Osteoblast (primary cell): Measurements from ENCODE around the gene TMEM39B. TPM values are rescaled to one million over a fixed set of nuclear protein-coding genes. Genes with fewer than 3 reads are reported as not detected.
A peak's percentile ranks its signal among the peaks of the same experiment; 100 is the strongest.

ENCODE experiments used
- DNase-seq: peaks from one replicate; pipeline ENCODE4 v3.0.0; 2011; ENCODE audit warnings: low spot score, mixed read lengths; ENCODE audit not compliant: insufficient read length; ENCODE audit errors: missing footprints
- H2AFZ ChIP-seq: 2 replicates; pipeline ENCODE4 v1.6.0; 2011; ENCODE audit warnings: mild to moderate bottlenecking, low read length
- H3K27ac ChIP-seq: 2 replicates; pipeline ENCODE4 v1.5.1; 2011; ENCODE audit warnings: mild to moderate bottlenecking, low read depth, low read length, moderate library complexity
- H3K27me3 ChIP-seq: 2 replicates; pipeline ENCODE4 v1.6.0; 2012; ENCODE audit warnings: mild to moderate bottlenecking, control low read depth, inconsistent platforms, low read length, moderate library complexity; ENCODE audit not compliant: insufficient read depth
- H3K36me3 ChIP-seq: 2 replicates; pipeline ENCODE4 v1.5.1; 2011; ENCODE audit warnings: mild to moderate bottlenecking, low read length, control low read depth, moderate library complexity; ENCODE audit not compliant: insufficient read depth
- H3K4me1 ChIP-seq: 2 replicates; pipeline ENCODE4 v1.5.1; 2011; ENCODE audit warnings: mild to moderate bottlenecking, low read length, control low read depth, moderate library complexity; ENCODE audit not compliant: insufficient read depth
- H3K4me2 ChIP-seq: 2 replicates; pipeline ENCODE4 v1.6.0; 2011; ENCODE audit warnings: mild to moderate bottlenecking, low read length; ENCODE audit not compliant: insufficient read depth
- H3K4me3 ChIP-seq: fragments of 200-600 bp; sonication (generic); 3 replicates; pipeline ENCODE4 v1.5.1; 2012; ENCODE audit warnings: mild to moderate bottlenecking, low read length, inconsistent platforms; ENCODE audit not compliant: insufficient read depth
- H3K79me2 ChIP-seq: 2 replicates; pipeline ENCODE4 v1.6.0; 2012; ENCODE audit warnings: mild to moderate bottlenecking, low read length, control low read depth, inconsistent platforms; ENCODE audit not compliant: insufficient read depth
- H3K9me3 ChIP-seq: 2 replicates; pipeline ENCODE4 v1.5.1; 2011; ENCODE audit warnings: low read depth, low read length, control low read depth
- H4K20me1 ChIP-seq: 2 replicates; pipeline ENCODE4 v1.6.0; 2012; ENCODE audit warnings: mild to moderate bottlenecking, low read length, control low read depth; ENCODE audit not compliant: insufficient read depth
- total RNA-seq: library from RNA; depleted of rRNA; stranded (reverse); fragments of >200 nt; gene quantifications from 2 replicates; pipeline ENCODE4 v1.2.3, GENCODE V29; 2012
- TF ChIP-seq, protein P1 (sequence below): IDR thresholded peaks from 2 replicates; pipeline ENCODE4 v1.5.1; 2011; ENCODE audit warnings: mild to moderate bottlenecking, low read depth, low read length, moderate library complexity; ENCODE audit errors: extremely low read depth

Gene TMEM39B
- total RNA-seq, 1 donor, result 4.7 TPM

GRCh38 chr1:32071758-32072621 is 749 bp upstream of the TMEM39B start:
- TF ChIP-seq, protein P1, sequence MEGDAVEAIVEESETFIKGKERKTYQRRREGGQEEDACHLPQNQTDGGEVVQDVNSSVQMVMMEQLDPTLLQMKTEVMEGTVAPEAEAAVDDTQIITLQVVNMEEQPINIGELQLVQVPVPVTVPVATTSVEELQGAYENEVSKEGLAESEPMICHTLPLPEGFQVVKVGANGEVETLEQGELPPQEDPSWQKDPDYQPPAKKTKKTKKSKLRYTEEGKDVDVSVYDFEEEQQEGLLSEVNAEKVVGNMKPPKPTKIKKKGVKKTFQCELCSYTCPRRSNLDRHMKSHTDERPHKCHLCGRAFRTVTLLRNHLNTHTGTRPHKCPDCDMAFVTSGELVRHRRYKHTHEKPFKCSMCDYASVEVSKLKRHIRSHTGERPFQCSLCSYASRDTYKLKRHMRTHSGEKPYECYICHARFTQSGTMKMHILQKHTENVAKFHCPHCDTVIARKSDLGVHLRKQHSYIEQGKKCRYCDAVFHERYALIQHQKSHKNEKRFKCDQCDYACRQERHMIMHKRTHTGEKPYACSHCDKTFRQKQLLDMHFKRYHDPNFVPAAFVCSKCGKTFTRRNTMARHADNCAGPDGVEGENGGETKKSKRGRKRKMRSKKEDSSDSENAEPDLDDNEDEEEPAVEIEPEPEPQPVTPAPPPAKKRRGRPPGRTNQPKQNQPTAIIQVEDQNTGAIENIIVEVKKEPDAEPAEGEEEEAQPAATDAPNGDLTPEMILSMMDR, result no peak
- Histone ChIP-seq H2AFZ (peak overlapping the region; percentile 47), H3K36me3 (peaks cover 11% of the 10 kb centered on the region), H3K4me1 (peaks cover 33% of the 10 kb centered on the region), H3K27me3 (no peaks in the 10 kb centered on the region), H3K27ac (peak overlapping the region; percentile 76), H3K9me3 (no peaks in the 10 kb centered on the region), H3K4me3 (peak overlapping the region; percentile 96), H4K20me1 (peaks cover 6% of the 10 kb centered on the region), H3K79me2 (peaks cover 27% of the 10 kb centered on the region), H3K4me2 (peak overlapping the region; percentile 83)
- DNase-seq, result peak; percentile 84

- H3K27me3 ChIP-seq, result no peaks in the 10 kb centered on the region
- peak overlapping the region; percentile 73 for H2AFZ ChIP-seq
- no peaks in the 10 kb centered on the region for H3K9me3 ChIP-seq
- H3K4me3 ChIP-seq, result peak overlapping the region; percentile 96
- peaks cover 26% of the 10 kb centered on the region for H3K36me3 ChIP-seq
- peaks cover 26% of the 10 kb centered on the region for H3K4me1 ChIP-seq
- H3K79me2 ChIP-seq, result peaks cover 34% of the 10 kb centered on the region
- peaks cover 11% of the 10 kb centered on the region for H4K20me1 ChIP-seq
- no peak for DNase-seq
- H3K27ac ChIP-seq, result peak overlapping the region; percentile 62
- TF ChIP-seq, protein P1, result no peak
- peak overlapping the region; percentile 83 for H3K4me2 ChIP-seq
Measured at GRCh38 chr1:32073299-32074229, 825 bp downstream of the TMEM39B start.

GRCh38 chr1:32074841-32075240 is 2.1 kb downstream of the TMEM39B start:
- DNase-seq, result peak; percentile 21
- H3K79me2 ChIP-seq, result peaks cover 34% of the 10 kb centered on the region
- H3K27ac ChIP-seq, result no peak overlapping the region
- TF ChIP-seq, protein P1, result no peak
- no peak overlapping the region for H3K4me3 ChIP-seq
- peaks cover 11% of the 10 kb centered on the region for H4K20me1 ChIP-seq
- no peak overlapping the region for H3K4me2 ChIP-seq
- peaks cover 15% of the 10 kb centered on the region for H3K4me1 ChIP-seq
- H3K9me3 ChIP-seq, result no peaks in the 10 kb centered on the region
- H3K36me3 ChIP-seq, result peaks cover 34% of the 10 kb centered on the region
- H2AFZ ChIP-seq, result no peak overlapping the region
- H3K27me3 ChIP-seq, result no peaks in the 10 kb centered on the region
